Colonic mucosa (tissue), 4 donors: ENCODE measurements around the gene PHACTR3. TPM values are rescaled to one million over a fixed set of nuclear protein-coding genes. Genes with fewer than 3 reads are reported as not detected.
A peak's percentile ranks its signal among the peaks of the same experiment; 100 is the strongest.

Source experiments
- DNase-seq: peaks from one replicate; pipeline ENCODE4 v3.0.0-alpha.2; 2020
- H3K27ac ChIP-seq: fragments of 200-600 bp; one replicate; pipeline ENCODE4 v1.8.0; 2021
- H3K27me3 ChIP-seq: fragments of 200-600 bp; one replicate; pipeline ENCODE4 v1.8.0; 2021
- H3K36me3 ChIP-seq: fragments of 200-600 bp; one replicate; pipeline ENCODE4 v1.8.0; 2021
- H3K4me1 ChIP-seq: fragments of 200-600 bp; one replicate; pipeline ENCODE4 v1.8.0; 2021; ENCODE audit warnings: mild to moderate bottlenecking
- H3K4me3 ChIP-seq: fragments of 200-600 bp; one replicate; pipeline ENCODE4 v1.8.0; 2021
- H3K9ac ChIP-seq, 2 donors: one replicate each; pipeline ENCODE4 v1.7.0; 2013; ENCODE audit warnings: control low read depth in 2 of 2, low read depth in 2 of 2, low read length in 2 of 2
- H3K9me3 ChIP-seq: fragments of 200-600 bp; one replicate; pipeline ENCODE4 v1.8.0; 2021
- intact Hi-C: fragments of 100-400 bp; cut with DNase I; formaldehyde crosslinking; loops from one replicate; pipeline ENCODE4 v1.14.1; 2022
- total RNA-seq, 2 donors: library from RNA; stranded (reverse); fragmentation: NEBNext Ultra II Directional in 1 of 2; extraction: Animal tissue kit (Norgen Biotek cat#: 25700) in 1 of 2; gene quantifications; one replicate each; pipeline ENCODE4 v1.2.1, GENCODE V29; 2021
- TF ChIP-seq, protein P1 (sequence below): fragments of 200-600 bp; IDR thresholded peaks from one replicate; pipeline ENCODE4 v1.8.0; 2022; ENCODE audit warnings: antibody characterized with exemption, mild to moderate bottlenecking
- donor health status: healthy.
- donor health status: DM: no; HTN: no; CAD: no.
- donor health status: DM: no; HTN: no; CAD: no.

The PHACTR3 gene
- total RNA-seq, 2 donors from 2014 or later = 0.44 to 0.53 TPM

DNA sequence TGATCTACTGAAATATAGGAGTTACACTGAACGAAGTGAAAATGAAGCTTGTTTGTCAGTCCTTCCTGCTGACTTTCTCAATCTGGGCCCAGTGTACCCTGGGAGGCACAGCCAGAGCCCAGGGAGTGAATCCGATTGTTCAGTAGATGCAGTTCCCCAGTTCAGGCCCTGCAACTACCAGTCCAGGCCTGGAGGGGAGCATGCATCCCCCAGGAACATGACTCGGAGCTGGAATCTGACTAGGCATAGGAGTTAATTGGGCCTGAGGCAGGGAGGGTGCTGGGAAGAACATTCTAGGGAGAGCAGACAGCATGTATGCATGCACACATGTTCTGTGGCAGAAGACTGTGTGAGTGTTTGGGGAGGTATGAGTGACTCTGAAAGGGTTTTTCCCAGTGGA is 42.1 kb downstream of the PHACTR3 start:
- H3K4me3 ChIP-seq = no peak overlapping the region
- H3K9me3 ChIP-seq = no peaks in the 10 kb centered on the region
- DNase-seq = peak; percentile 3
- H3K27me3 ChIP-seq = no peaks in the 10 kb centered on the region
- H3K9ac ChIP-seq = no peak overlapping the region
- intact Hi-C loops = no loop called here
- H3K27ac ChIP-seq = no peak overlapping the region
- H3K36me3 ChIP-seq = no peaks in the 10 kb centered on the region
- H3K4me1 ChIP-seq = no peaks in the 10 kb centered on the region
- TF ChIP-seq, protein P1, sequence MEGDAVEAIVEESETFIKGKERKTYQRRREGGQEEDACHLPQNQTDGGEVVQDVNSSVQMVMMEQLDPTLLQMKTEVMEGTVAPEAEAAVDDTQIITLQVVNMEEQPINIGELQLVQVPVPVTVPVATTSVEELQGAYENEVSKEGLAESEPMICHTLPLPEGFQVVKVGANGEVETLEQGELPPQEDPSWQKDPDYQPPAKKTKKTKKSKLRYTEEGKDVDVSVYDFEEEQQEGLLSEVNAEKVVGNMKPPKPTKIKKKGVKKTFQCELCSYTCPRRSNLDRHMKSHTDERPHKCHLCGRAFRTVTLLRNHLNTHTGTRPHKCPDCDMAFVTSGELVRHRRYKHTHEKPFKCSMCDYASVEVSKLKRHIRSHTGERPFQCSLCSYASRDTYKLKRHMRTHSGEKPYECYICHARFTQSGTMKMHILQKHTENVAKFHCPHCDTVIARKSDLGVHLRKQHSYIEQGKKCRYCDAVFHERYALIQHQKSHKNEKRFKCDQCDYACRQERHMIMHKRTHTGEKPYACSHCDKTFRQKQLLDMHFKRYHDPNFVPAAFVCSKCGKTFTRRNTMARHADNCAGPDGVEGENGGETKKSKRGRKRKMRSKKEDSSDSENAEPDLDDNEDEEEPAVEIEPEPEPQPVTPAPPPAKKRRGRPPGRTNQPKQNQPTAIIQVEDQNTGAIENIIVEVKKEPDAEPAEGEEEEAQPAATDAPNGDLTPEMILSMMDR = no peak

DNA sequence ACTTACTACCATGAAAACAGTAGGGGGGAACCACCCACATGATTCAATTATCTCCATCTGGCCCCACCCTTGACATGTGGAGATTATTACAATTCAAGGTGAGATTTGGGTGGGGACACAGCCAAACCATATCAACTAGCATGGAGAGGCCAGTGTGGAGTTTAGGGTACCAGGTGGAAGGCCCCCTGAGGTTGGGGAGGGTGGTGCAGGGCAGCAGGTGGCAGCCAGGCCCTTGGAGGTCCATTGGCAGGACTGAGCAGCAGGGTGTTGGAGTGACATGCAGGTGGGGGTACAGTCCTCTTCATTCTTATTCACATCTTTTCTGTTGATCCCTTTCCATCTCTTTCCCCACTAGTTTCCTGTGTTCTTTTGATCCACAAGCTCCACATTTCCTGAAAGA is 42.9 kb downstream of the PHACTR3 start:
- intact Hi-C loops = no loop called here
- no peak overlapping the region for H3K9ac ChIP-seq
- peak; percentile 1 for DNase-seq
- TF ChIP-seq, protein P1 = no peak
- no peaks in the 10 kb centered on the region for H3K27me3 ChIP-seq
- no peak overlapping the region for H3K27ac ChIP-seq
- no peaks in the 10 kb centered on the region for H3K36me3 ChIP-seq
- H3K4me3 ChIP-seq = no peak overlapping the region
- H3K9me3 ChIP-seq = no peaks in the 10 kb centered on the region
- no peaks in the 10 kb centered on the region for H3K4me1 ChIP-seq

DNA sequence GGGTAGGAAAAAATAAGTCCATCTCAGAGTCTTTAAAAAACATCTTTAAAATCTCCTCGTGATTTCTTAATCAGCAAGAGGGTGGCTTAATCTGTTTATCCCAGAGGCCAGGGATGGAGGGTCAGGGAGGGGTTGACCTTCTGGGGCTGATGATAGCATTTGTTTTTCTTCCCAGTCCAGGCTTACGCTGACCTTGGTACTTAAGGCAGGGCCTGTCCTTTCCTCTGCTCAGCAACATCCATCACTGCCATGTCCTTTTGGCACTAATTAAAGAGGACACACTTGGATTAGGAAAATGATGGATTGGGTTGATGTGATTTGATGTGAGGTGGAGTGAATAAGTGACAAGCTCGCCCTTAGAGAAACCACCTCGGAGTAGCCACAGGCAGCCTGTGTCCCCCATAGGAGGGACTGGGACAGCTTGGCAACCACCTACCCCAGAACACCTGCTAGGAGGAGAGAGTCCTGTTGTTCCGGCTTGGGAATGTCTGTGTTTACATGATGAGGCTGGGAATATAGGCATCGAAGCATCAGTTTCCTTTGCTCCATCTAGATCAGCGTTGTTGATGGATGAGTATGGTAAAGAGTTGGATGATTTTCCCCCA is 44.2 kb downstream of the PHACTR3 start:
- Histone ChIP-seq H3K9ac (no peak overlapping the region), H3K9me3 (no peaks in the 10 kb centered on the region), H3K27ac (no peak overlapping the region), H3K36me3 (no peaks in the 10 kb centered on the region), H3K4me3 (no peak overlapping the region), H3K4me1 (no peaks in the 10 kb centered on the region), H3K27me3 (no peaks in the 10 kb centered on the region)
- TF ChIP-seq, protein P1 = no peak
- DNase-seq = no peak
- intact Hi-C loops = no loop called here

DNA sequence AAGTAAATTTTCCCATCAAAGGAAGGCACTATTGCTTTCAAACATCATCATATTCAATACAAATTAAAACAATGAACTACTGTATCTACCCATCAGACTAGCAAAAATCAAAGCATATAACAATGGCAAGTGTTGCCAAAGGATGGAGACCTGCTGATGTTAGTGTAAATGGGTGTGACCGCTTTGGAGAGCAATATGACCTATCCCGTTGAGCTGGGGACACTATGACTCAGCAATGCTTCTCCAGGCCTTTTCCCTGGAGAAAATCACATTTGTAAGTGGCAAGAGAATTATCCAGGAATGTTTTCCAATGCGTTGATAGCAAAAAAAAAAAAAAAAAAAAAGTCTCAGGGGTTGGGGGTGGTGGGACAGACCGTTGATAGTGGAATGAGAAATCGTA is 46.1 kb downstream of the PHACTR3 start:
- no peaks in the 10 kb centered on the region for H3K9me3 ChIP-seq
- intact Hi-C loops = no loop called here
- H3K27ac ChIP-seq = no peak overlapping the region
- H3K36me3 ChIP-seq = no peaks in the 10 kb centered on the region
- H3K4me1 ChIP-seq = no peaks in the 10 kb centered on the region
- no peaks in the 10 kb centered on the region for H3K27me3 ChIP-seq
- no peak overlapping the region for H3K4me3 ChIP-seq
- DNase-seq = no peak
- H3K9ac ChIP-seq = no peak overlapping the region
- TF ChIP-seq, protein P1 = no peak

DNA sequence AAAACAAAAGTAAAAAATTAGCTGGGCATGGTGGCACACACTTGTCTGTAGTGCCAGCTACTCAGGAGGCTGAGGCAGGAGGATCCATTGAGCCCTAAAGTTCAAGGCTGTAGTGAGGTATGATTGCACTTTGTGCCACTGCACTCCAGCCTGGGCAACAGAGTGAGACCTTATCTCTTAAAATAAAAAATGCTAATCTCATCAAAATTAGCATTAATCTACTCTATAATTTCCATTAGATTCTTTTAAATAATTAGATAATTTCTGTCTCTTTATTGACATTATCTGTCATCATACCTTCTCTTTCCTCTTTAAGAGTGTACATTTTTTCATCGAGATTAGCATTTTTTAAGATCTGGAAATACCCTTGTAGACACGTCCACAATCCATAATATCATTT is 48.0 kb downstream of the PHACTR3 start:
- Histone ChIP-seq H3K36me3 (no peaks in the 10 kb centered on the region), H3K27ac (no peak overlapping the region), H3K4me1 (no peaks in the 10 kb centered on the region), H3K4me3 (no peak overlapping the region), H3K9me3 (no peaks in the 10 kb centered on the region), H3K9ac (no peak overlapping the region), H3K27me3 (no peaks in the 10 kb centered on the region)
- no peak for DNase-seq
- intact Hi-C loops = no loop called here
- TF ChIP-seq, protein P1 = no peak
